Measurements from ENCODE around the gene WBP2. TPM values are rescaled to one million over a fixed set of nuclear protein-coding genes. Genes with fewer than 3 reads are reported as not detected.

Gene WBP2
- total RNA-seq = 10 to 100 TPM; 53.0 to 54.9 TPM

DNA sequence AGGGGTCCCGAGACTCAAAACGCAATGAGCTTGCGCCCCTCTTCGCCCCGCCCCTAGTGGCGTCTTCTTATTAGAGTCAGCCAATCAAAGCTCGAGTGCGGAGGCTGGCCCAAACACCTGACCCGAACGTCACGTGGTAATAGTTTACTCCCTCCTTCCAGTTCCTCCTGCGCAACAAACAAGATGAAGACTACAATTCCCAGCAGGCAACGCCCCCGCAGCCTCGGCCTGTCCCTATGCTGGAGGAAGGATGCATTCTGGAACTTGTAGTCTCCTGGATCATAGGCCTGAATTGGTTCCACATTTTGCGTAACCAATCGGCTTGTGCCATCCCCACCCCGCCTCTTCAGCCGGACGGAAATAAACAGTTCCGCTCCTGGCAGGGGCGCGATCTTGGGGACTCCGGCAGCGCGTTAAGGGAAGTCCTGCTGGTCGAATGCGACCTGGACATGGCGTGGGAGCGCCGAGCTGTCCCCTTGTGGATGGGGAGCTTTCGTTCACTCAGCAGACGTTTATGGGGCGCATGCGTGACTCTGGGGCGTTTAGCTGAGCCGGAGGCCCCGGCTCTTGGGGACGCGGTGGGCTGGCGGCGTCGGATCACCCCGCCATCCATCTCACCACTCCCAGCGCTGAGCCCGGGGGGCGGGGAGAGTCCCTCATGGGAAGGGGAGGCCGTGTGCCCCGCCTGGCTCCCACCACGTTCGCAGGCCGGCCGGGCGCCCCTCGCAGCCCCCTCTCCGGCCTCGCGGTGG lies at the start of gene WBP2:
TSS of gene WBP2 (minus strand) at position 26 of the 752 bp plus-strand sequence. CDS start 38 bp downstream, outside the sequence.

DNA sequence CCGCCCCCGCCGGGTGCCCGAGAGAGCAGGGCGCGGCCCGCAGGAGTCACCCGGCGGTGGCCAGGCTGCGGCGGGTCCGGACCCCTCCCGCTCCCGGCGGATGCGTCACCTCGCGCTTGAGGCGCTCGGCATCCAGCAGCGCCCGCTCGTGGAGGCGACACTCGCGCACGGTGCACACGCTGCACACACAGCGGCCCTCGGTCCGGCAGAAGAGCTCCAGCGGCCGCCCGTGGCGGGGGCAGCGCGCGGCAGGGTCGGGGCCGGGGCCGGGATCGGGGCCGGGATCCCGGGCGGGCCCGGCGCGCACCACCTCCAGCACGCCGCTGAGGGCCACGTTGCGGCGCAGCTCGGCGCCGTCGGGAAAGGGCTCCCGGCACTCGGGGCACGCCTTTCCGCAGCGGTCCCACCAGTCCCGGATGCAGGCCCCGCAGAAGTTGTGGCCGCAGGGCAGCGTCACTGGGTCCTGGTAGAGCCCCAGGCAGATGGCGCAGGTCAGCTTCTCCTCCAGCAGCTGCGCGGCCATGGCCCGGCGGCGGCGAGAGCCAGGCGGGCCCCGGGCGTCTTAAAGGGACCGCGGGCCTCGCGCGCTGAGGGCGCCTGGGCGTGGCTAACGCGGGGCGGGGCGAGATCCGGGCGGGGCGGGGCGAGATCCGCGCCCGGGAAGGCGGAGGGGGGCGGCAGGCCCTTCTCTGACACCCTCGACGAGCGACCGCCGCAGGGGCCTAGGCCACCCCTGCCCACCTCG lies 41.5 kb upstream of the WBP2 start, which contains the start of gene TRIM65:
TSS of gene TRIM65 (minus strand) at position 537 of the 745 bp plus-strand sequence. CDS start at position 523, 14 bp downstream.

GRCh38 chr17:75878174-75878998 lies 23.3 kb upstream of the WBP2 start, which contains the start of gene TRIM47:
Gene TRIM47, minus strand, starts transcription at chr17:75878581. Its CDS starts 33 bp downstream, at chr17:75878548.

DNA sequence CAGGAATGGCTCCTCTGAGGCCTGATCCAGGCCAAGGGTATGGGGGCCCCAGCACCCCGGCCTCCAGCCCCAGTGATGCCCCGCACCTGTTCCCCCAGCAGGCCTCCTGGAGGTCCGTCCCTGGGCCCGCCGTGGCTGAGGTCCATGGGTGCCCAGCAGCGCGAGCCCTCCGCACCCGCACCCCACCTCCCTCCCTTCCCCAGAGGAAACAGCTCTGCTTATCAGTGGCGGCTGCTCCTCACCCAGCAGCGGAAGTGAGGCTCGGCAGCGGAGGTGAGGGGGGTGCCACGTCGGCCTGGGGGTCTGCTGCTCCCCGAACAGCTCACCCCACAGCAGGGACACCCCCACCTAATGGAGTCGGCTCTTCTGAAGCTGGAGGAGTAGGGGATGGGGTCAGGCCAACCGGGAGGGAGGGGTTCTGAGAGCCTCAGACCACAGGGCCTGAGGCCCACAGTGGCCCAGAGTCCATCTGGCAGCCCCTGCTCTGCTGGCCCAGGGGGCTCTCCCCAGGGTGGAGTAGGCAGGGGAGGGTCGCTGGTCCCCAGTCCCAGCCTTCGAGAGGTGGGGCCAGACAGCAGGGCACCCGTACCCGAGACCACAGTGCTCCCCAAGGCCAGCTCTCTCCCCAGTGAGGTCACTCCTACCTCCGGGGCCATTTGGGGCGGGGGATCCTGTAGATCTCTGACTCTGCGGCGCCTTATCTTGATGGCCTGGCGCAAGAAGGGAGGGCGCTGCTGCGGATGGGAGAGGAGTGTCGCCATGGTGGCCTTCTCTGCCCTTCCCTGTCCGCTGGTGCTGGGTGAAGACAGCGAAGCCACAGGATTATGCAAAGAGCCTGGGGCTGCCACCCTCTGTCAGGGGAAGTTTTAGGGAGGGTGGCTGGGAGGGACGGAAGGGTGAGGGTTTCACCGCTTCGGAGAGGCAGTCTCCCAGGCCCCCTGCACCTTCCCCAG lies 11.3 kb downstream of the WBP2 start, which contains the start of gene UNC13D:
TSS of gene UNC13D (minus strand) at position 828 of the 953 bp plus-strand sequence. CDS start at position 761, 67 bp downstream.

Other genes with a start within 250 kb of the WBP2 start
- gene SMIM5, start 221.9 kb downstream of the WBP2 start, total RNA-seq = under 1 TPM; 0.33 to 0.34 TPM
- gene RECQL5, start 188.2 kb downstream of the WBP2 start, total RNA-seq = 10 to 100 TPM; 22.4 to 24.3 TPM
- gene SAP30BP, start 188.0 kb downstream of the WBP2 start, total RNA-seq = 10 to 100 TPM; 52.7 to 73.6 TPM
- gene ITGB4, start 133.9 kb downstream of the WBP2 start, total RNA-seq = under 1 TPM; under 0.01 to 0.69 TPM
- 10 to 100 TPM; 48.9 to 77.9 TPM for gene GALK1, start 90.1 kb downstream of the WBP2 start, total RNA-seq
- 10 to 100 TPM; 27.9 to 31.6 TPM for gene UNK, start 70.5 kb downstream of the WBP2 start, total RNA-seq
- 1 to 10 TPM in 1 of 2 donors, under 1 TPM in 1; 1.00 to 1.4 TPM for gene UNC13D, start 10.9 kb downstream of the WBP2 start, total RNA-seq
- gene TRIM47, start 23.2 kb upstream of the WBP2 start, total RNA-seq = 10 to 100 TPM; 26.3 to 38.5 TPM
- 10 to 100 TPM; 17.9 to 18.6 TPM for gene TRIM65, start 41.6 kb upstream of the WBP2 start, total RNA-seq
- 10 to 100 TPM; 42.7 to 66.3 TPM for gene MRPL38, start 49.5 kb upstream of the WBP2 start, total RNA-seq
- gene FBF1, start 85.7 kb upstream of the WBP2 start, total RNA-seq = 10 to 100 TPM; 12.0 to 12.7 TPM
- 10 to 100 TPM; 44.0 to 55.3 TPM for gene ACOX1, start 123.8 kb upstream of the WBP2 start, total RNA-seq
- 10 to 100 TPM; 13.3 to 16.9 TPM for gene TEN1, start 123.9 kb upstream of the WBP2 start, total RNA-seq
- 1 to 10 TPM in 1 of 2 donors, not detected in 1; 1.4 TPM for gene CDK3, start 145.5 kb upstream of the WBP2 start, total RNA-seq
- under 1 TPM in 1 of 2 donors, not detected in 1; under 0.01 TPM for gene EVPL, start 172.0 kb upstream of the WBP2 start, total RNA-seq
- gene SRP68, start 217.2 kb upstream of the WBP2 start, total RNA-seq = 10 to 100 TPM; 18.6 to 27.3 TPM
- gene GALR2, start 219.4 kb upstream of the WBP2 start, total RNA-seq = not detected
- not detected for gene ZACN, start 223.8 kb upstream of the WBP2 start, total RNA-seq
- gene EXOC7, start 248.5 kb upstream of the WBP2 start, total RNA-seq = 10 to 100 TPM; 76.9 to 93.9 TPM